CD4-positive, alpha-beta T cell (primary cell): Measurements from ENCODE around the gene B4GALT2. TPM values are rescaled to one million over a fixed set of nuclear protein-coding genes. Genes with fewer than 3 reads are reported as not detected.

Experiments used
- ATAC-seq: fragments of 200-7000 bp; cut with Tn5 transposase; one replicate; pipeline ENCODE4 v1.10.0; 2022; ENCODE audit warnings: mild to moderate bottlenecking; ENCODE audit not compliant: poor library complexity
- CTCF ChIA-PET: fragments of 350-600 bp; sonication (Branson Sonifier 250); formaldehyde crosslinking; loops from one replicate; lab custom pipeline; 2021; ENCODE audit warnings: antibody characterized with exemption, inconsistent platforms; lab: Charles Lee
- POLR2A ChIA-PET: fragments of 350-600 bp; sonication (Branson Sonifier 250); formaldehyde crosslinking; loops from one replicate; lab custom pipeline; 2021; ENCODE audit warnings: antibody characterized with exemption, inconsistent platforms; lab: Charles Lee
- DNase-seq, 14 experiments: peaks; one replicate each; pipeline ENCODE4 v3.0.0-alpha.2; 2013 to 2020; ENCODE audit warnings: mixed read lengths in 2 of 14
- H3K27ac ChIP-seq, 2 donors: one replicate each; pipeline versions ENCODE4 v1.5.1 to v1.7.0; 2013; ENCODE audit warnings: low read length in 2 of 2, low read depth in 1 of 2, mild to moderate bottlenecking in 1 of 2
- H3K27me3 ChIP-seq, 2 experiments: 1 replicate in 1 of 2; 2 replicates in 1 of 2; pipeline versions ENCODE4 v1.6.1 to v1.7.0; 2013; ENCODE audit warnings: low read length in 2 of 2, control low read depth in 1 of 2, mild to moderate bottlenecking in 1 of 2, moderate library complexity in 1 of 2; ENCODE audit not compliant: insufficient read depth in 2 of 2, control insufficient read depth in 1 of 2
- H3K36me3 ChIP-seq: one replicate; pipeline ENCODE4 v1.6.1; 2013; ENCODE audit warnings: low read length, control low read depth; ENCODE audit not compliant: insufficient read depth
- H3K4me1 ChIP-seq: one replicate; pipeline ENCODE4 v1.6.1; 2013; ENCODE audit warnings: low read length, control low read depth; ENCODE audit not compliant: insufficient read depth
- H3K4me3 ChIP-seq: one replicate; pipeline ENCODE4 v1.5.1; 2013; ENCODE audit warnings: mild to moderate bottlenecking, low read length, moderate library complexity
- H3K9me3 ChIP-seq, 2 experiments: 1 replicate in 1 of 2; 2 replicates in 1 of 2; pipeline versions ENCODE4 v1.6.1 to v1.7.0; 2013; ENCODE audit warnings: low read length in 2 of 2, mild to moderate bottlenecking in 2 of 2, control low read depth in 1 of 2, moderate library complexity in 1 of 2; ENCODE audit not compliant: control insufficient read depth in 1 of 2, insufficient read depth in 1 of 2
- H3K27ac Mint-ChIP-seq: one replicate; pipeline ENCODE4 v1.8.0; 2020; ENCODE audit warnings: mixed read lengths
- H3K27me3 Mint-ChIP-seq: one replicate; pipeline ENCODE4 v1.8.0; 2021; ENCODE audit warnings: mixed read lengths
- H3K36me3 Mint-ChIP-seq: one replicate; pipeline ENCODE4 v1.8.0; 2021; ENCODE audit warnings: low read depth, mixed read lengths
- H3K4me1 Mint-ChIP-seq: one replicate; pipeline ENCODE4 v1.8.0; 2021; ENCODE audit warnings: low read depth, mixed read lengths
- H3K4me3 Mint-ChIP-seq: one replicate; pipeline ENCODE4 v1.8.0; 2020; ENCODE audit warnings: mild to moderate bottlenecking, mixed read lengths
- H3K9me3 Mint-ChIP-seq: one replicate; pipeline ENCODE4 v1.8.0; 2020; ENCODE audit warnings: mixed read lengths
- CTCF ChIP-seq: fragments of 200-600 bp; IDR thresholded peaks from one replicate; pipeline ENCODE4 v1.8.0; 2022; ENCODE audit warnings: antibody characterized with exemption, mild to moderate bottlenecking
- intact Hi-C, 2 experiments: fragments of 100-400 bp; cut with DNase I in 1 of 2; cut with micrococcal nuclease in 1 of 2; formaldehyde crosslinking; loops; one replicate each; pipeline versions ENCODE4 v1.15.1 to v1.9.0; 2023 to 2025; cut with DNase I, micrococcal nuclease
- total RNA-seq, 174 experiments: library from RNA in 2 of 174; stranded (reverse) in 2 of 174; gene quantifications; one replicate each; pipeline ENCODE4 v1.2.3 and lab custom pipeline; 2021 to 2026

Gene B4GALT2
- total RNA-seq, 2 experiments from 2014 or later: 0.22 to 0.34 TPM

GRCh38 chr1:43986712-43987111, 7.7 kb downstream of the B4GALT2 start:
- no peak overlapping the region for H3K27ac Mint-ChIP-seq
- ChIA-PET CTCF (no interaction called here), POLR2A (interaction anchor here (1.2 kb wide), 1 partner anchor 11 kb away, joined by 5 read pairs; the partner anchor contains the start of gene ATP6V0B)
- Histone ChIP-seq H3K27ac (no peak overlapping the region), H3K36me3 (no peaks in the 10 kb centered on the region), H3K27me3 (no peaks in the 10 kb centered on the region), H3K4me1 (peaks cover 8% of the 10 kb centered on the region), H3K9me3 (no peaks in the 10 kb centered on the region), H3K4me3 (no peak overlapping the region)
- no peaks in the 10 kb centered on the region for H3K9me3 Mint-ChIP-seq
- DNase-seq (no peak), ATAC-seq (no peak)
- intact Hi-C loops: no loop called here
- no peaks in the 10 kb centered on the region for H3K27me3 Mint-ChIP-seq
- H3K4me3 Mint-ChIP-seq: peak overlapping the region; percentile 7
- H3K36me3 Mint-ChIP-seq: no peaks in the 10 kb centered on the region
- TF ChIP-seq CTCF: no peak
- peaks cover 5% of the 10 kb centered on the region for H3K4me1 Mint-ChIP-seq

- DNase-seq: no peak
- H3K36me3 Mint-ChIP-seq: no peaks in the 10 kb centered on the region
- CTCF ChIA-PET: no interaction called here
- POLR2A ChIA-PET: interaction anchor here (1.2 kb wide), 1 partner anchor 12 kb away, joined by 5 read pairs; the partner anchor contains the start of gene ATP6V0B
- no peak for TF ChIP-seq CTCF
- H3K9me3 Mint-ChIP-seq: no peaks in the 10 kb centered on the region
- no peak overlapping the region for H3K27ac Mint-ChIP-seq
- no peak for ATAC-seq
- no peak overlapping the region for H3K4me3 ChIP-seq
- H3K36me3 ChIP-seq: no peaks in the 10 kb centered on the region
- no peaks in the 10 kb centered on the region for H3K27me3 Mint-ChIP-seq
- H3K27ac ChIP-seq: no peak overlapping the region
- no peaks in the 10 kb centered on the region for H3K27me3 ChIP-seq
- intact Hi-C loops: no loop called here
- H3K4me1 Mint-ChIP-seq: peaks cover 10% of the 10 kb centered on the region
- peaks cover 14% of the 10 kb centered on the region for H3K4me1 ChIP-seq
- no peaks in the 10 kb centered on the region for H3K9me3 ChIP-seq
- H3K4me3 Mint-ChIP-seq: no peak overlapping the region
Observed at GRCh38 chr1:43987159-43987902, 8.3 kb downstream of the B4GALT2 start.

GRCh38 chr1:43990271-43991199, 11.5 kb downstream of the B4GALT2 start:
- DNase-seq: no peak
- no peak for TF ChIP-seq CTCF
- H3K4me1 Mint-ChIP-seq: peaks cover 16% of the 10 kb centered on the region
- ChIA-PET POLR2A (no interaction called here), CTCF (interaction anchor here (1.2 to 2.9 kb wide), 3 partner anchors 15 to 58 kb away, joined by 3 to 10 read pairs (median 4); partner anchors contain the start of gene ATP6V0B)
- H3K4me3 ChIP-seq: peak overlapping the region; percentile 78
- intact Hi-C loops: loop anchor here (1.0 to 5.0 kb wide), 4 partner anchors 15 to 44 kb away; partner anchors contain the start of genes IPO13 (in 1 of the 2) and SLC6A9 (in 1 of the 2)
- H3K27ac Mint-ChIP-seq: peak overlapping the region; percentile 62
- H3K27ac ChIP-seq: no peak overlapping the region
- H3K4me3 Mint-ChIP-seq: peak overlapping the region; percentile 95
- H3K27me3 Mint-ChIP-seq: no peaks in the 10 kb centered on the region
- H3K9me3 Mint-ChIP-seq: no peaks in the 10 kb centered on the region
- no peak for ATAC-seq
- H3K36me3 ChIP-seq: no peaks in the 10 kb centered on the region
- H3K27me3 ChIP-seq: no peaks in the 10 kb centered on the region
- H3K36me3 Mint-ChIP-seq: no peaks in the 10 kb centered on the region
- H3K4me1 ChIP-seq: peaks cover 19% of the 10 kb centered on the region
- no peaks in the 10 kb centered on the region for H3K9me3 ChIP-seq
